ENCODE measurements around the gene SNX32.

SNX32 gene

GRCh38 chr11:65833297-65834030 is at the start of gene SNX32:
TSS of gene SNX32 (plus strand) at chr11:65833963. CDS start at chr11:65834066, 103 bp downstream.
- peak; percentile 87 for DNase-seq (ENCODE audit: low spot score)

GRCh38 chr11:65785319-65786007 is 48.3 kb upstream of the SNX32 start:
- no peak for DNase-seq (ENCODE audit: low spot score)

GRCh38 chr11:65786008-65786785 is 47.6 kb upstream of the SNX32 start:
- DNase-seq (ENCODE audit: low spot score) = no peak

- DNase-seq (ENCODE audit: low spot score) = peak; percentile 70
These were observed 46.8 kb upstream of the SNX32 start, which contains the start of gene OVOL1 for GRCh38 chr11:65786786-65787636. TSS of gene OVOL1 (plus strand) at chr11:65787063. CDS start at chr11:65787374, 311 bp downstream.

GRCh38 chr11:65787649-65788622 is 45.8 kb upstream of the SNX32 start:
- peak; percentile 83 for DNase-seq (ENCODE audit: low spot score)

GRCh38 chr11:65788821-65789220 is 44.9 kb upstream of the SNX32 start:
- DNase-seq (ENCODE audit: low spot score) = no peak

- DNase-seq (ENCODE audit: low spot score) = no peak
These were observed 44.3 kb upstream of the SNX32 start for GRCh38 chr11:65789230-65790103.

- DNase-seq (ENCODE audit: low spot score) = no peak
These were observed 43.5 kb upstream of the SNX32 start for GRCh38 chr11:65790104-65790901.

GRCh38 chr11:65790902-65791650 is 42.7 kb upstream of the SNX32 start:
- no peak for DNase-seq (ENCODE audit: low spot score)

- DNase-seq (ENCODE audit: low spot score) = no peak
These were observed 42.0 kb upstream of the SNX32 start for GRCh38 chr11:65791719-65792213.

- DNase-seq (ENCODE audit: low spot score) = no peak
These were observed 41.3 kb upstream of the SNX32 start for GRCh38 chr11:65792456-65792855.

- DNase-seq (ENCODE audit: low spot score) = no peak
These were observed 40.6 kb upstream of the SNX32 start for GRCh38 chr11:65793144-65793581.

- no peak for DNase-seq (ENCODE audit: low spot score)
These were observed 40.0 kb upstream of the SNX32 start for GRCh38 chr11:65793625-65794400.

- no peak for DNase-seq (ENCODE audit: low spot score)
These were observed 38.9 kb upstream of the SNX32 start for GRCh38 chr11:65794570-65795510.

GRCh38 chr11:65796726-65797601 is 36.8 kb upstream of the SNX32 start:
- no peak for DNase-seq (ENCODE audit: low spot score)

Data from HuH-7.5 (cell line).